Bronchial epithelial cell (primary cell): ENCODE measurements around the gene APCDD1L. TPM values are rescaled to one million over a fixed set of nuclear protein-coding genes. Genes with fewer than 3 reads are reported as not detected.

Experiments used
- DNase-seq: peaks from one replicate; pipeline ENCODE4 v3.0.0-alpha.2; 2010; ENCODE audit warnings: low read depth
- FAIRE-seq: peaks from 2 replicates; lab custom pipeline; 2011; peaks lifted over from hg19 to GRCh38; lab: Jason Lieb, UNC
- H3K27me3 ChIP-seq: 2 replicates; pipeline ENCODE4 v1.5.1; 2011; ENCODE audit warnings: low read length; ENCODE audit not compliant: control insufficient read depth, insufficient read depth
- H3K36me3 ChIP-seq: 2 replicates; pipeline ENCODE4 v1.5.1; 2011; ENCODE audit warnings: low read length; ENCODE audit not compliant: control insufficient read depth, insufficient read depth
- H3K4me3 ChIP-seq: 2 replicates; pipeline ENCODE4 v1.5.1; 2011; ENCODE audit warnings: mild to moderate bottlenecking, low read depth, low read length, control low read depth
- CTCF ChIP-seq: IDR thresholded peaks from 2 replicates; pipeline ENCODE4 v1.5.1; 2011; ENCODE audit warnings: mild to moderate bottlenecking, moderate library complexity, low read length, control low read depth, inconsistent platforms; ENCODE audit not compliant: insufficient read depth, severe bottlenecking
- total RNA-seq: library from RNA; depleted of rRNA; stranded (reverse); fragments of >200 nt; gene quantifications from 2 replicates; pipeline ENCODE4 v1.2.1, GENCODE V29; 2014

Gene APCDD1L
- total RNA-seq, 1 donor from 2014 or later: under 0.01 TPM

GRCh38 chr20:58421497-58421850 lies 93.7 kb downstream of the APCDD1L start:
- Histone ChIP-seq H3K36me3 (peaks cover 3% of the 10 kb centered on the region), H3K27me3 (no peaks in the 10 kb centered on the region), H3K4me3 (no peak overlapping the region)
- no peak for DNase-seq
- TF ChIP-seq CTCF: no peak
- no peak for FAIRE-seq

DNA sequence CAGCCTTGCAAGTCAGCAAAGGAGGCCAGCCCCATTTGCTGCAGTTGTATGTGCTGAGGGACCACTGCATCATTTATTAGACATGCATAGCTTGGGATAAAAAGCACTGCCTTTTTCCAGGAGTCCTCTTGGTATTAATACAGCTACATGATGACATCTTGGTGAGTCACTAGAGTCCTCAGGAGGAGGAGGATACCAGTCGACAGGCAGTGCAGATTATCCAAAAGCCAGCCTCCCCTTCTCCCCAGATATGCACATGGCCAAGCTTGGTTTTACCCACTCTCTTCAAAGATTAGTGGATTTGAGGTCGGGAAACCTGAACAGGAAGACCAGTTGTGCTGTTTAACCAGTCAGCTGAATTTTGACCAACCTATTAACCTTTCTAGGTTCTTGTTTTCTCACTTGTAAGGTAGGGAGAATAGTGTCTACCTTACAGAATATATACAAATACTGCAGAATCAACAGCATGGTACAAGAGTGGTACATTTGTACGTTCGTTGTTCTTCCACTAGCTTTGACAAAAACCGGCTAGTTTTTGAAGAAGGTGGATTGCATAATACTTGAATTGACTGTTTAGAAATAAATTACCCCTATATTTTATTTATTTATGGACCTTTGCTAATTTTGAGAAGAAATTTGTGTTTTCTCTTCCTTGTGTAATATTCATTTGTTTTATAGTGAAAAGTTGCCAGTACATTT lies 94.3 kb downstream of the APCDD1L start:
- peak; percentile 83 for DNase-seq
- FAIRE-seq: no peak
- no peak for TF ChIP-seq CTCF
- H3K4me3 ChIP-seq: no peak overlapping the region
- H3K27me3 ChIP-seq: no peaks in the 10 kb centered on the region
- peaks cover 3% of the 10 kb centered on the region for H3K36me3 ChIP-seq

GRCh38 chr20:58418949-58419748 lies 96.0 kb downstream of the APCDD1L start:
- H3K36me3 ChIP-seq: peaks cover 3% of the 10 kb centered on the region

GRCh38 chr20:58417438-58417837 lies 97.8 kb downstream of the APCDD1L start:
- TF ChIP-seq CTCF: no peak
- no peak for DNase-seq
- H3K27me3 ChIP-seq: no peaks in the 10 kb centered on the region
- H3K36me3 ChIP-seq: peaks cover 2% of the 10 kb centered on the region
- no peak overlapping the region for H3K4me3 ChIP-seq
- no peak for FAIRE-seq

More at GRCh38 chr20:58418949-58419748, 96.0 kb downstream of the APCDD1L start:
- no peak overlapping the region for H3K4me3 ChIP-seq
- no peak for FAIRE-seq
- no peak for DNase-seq
- no peak for TF ChIP-seq CTCF
- H3K27me3 ChIP-seq: no peaks in the 10 kb centered on the region

- H3K27me3 ChIP-seq: no peaks in the 10 kb centered on the region
- FAIRE-seq (no peak), DNase-seq (peak; percentile 80)
- no peak for TF ChIP-seq CTCF
- no peak overlapping the region for H3K4me3 ChIP-seq
- H3K36me3 ChIP-seq: peaks cover 2% of the 10 kb centered on the region
Observed at GRCh38 chr20:58416835-58417234, 98.4 kb downstream of the APCDD1L start.
